ENCODE measurements around the gene IL12RB2.
"Not testable (repeated sequence)": the region's sequence is repeated elsewhere in the genome, so short reads cannot be mapped to it uniquely, and the experiment has no call there.

IL12RB2 gene

GRCh38 chr1:67436511-67437055 is 128.9 kb downstream of the IL12RB2 start:
- no peak for DNase-seq

DNA sequence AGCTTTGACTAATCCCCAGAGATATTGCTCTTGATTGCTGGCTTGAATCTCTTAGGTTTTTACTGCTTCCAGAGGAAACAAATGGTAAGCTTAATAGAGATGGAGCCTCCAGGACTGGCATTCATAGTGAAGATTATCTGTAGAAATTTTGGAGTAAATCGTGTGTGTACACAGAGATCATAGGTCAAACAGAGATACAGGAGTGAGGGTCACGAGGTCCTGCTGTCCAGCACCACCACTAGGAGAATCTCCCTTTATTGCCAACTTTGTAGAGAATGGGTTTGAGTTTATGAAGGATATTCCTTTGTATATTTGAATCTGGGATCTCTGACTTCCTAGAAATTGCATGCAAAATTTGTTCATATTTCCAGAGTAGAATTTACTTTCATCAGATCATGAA is 130.3 kb downstream of the IL12RB2 start:
- no peak for DNase-seq

GRCh38 chr1:67439277-67440029 is 131.8 kb downstream of the IL12RB2 start:
- no peak for DNase-seq

- no peak for DNase-seq
These were observed 132.7 kb downstream of the IL12RB2 start for GRCh38 chr1:67440339-67440738.

- no peak for DNase-seq
These were observed 133.5 kb downstream of the IL12RB2 start for GRCh38 chr1:67441183-67441582.

DNA sequence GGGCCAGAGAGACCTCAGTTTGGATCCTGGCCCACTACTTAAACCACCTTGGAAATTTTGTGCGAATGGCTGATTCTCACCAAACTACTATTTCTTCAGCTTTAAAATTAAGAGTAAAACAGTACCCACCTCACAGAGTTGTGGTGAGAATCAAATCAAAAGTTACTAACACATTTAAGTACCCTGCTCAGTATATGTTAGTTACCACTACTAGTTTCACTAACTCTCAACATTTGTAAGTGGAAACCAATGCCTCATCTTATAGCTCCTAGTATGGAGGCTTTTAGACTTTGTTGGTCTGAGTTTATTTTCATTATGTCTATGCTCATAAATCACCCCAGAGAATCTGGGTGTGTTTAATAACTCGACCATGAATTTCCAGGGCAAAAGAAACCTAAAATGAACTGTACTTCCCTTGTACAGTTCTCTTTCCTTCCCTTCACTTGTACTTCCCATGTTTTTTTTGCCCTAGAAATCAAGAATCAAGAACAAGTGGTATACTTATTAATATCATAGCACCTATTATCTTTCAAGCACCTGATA is 134.1 kb downstream of the IL12RB2 start:
- no peak for DNase-seq

GRCh38 chr1:67446014-67446413 is 138.3 kb downstream of the IL12RB2 start:
- not testable (repeated sequence) for DNase-seq

Data from NCI-H524 treated with DMSO at 0.1 percent for 48 hours (cell line).